ENCODE results near the gene ERBIN.
"Not testable (repeated sequence)": the region's sequence is repeated elsewhere in the genome, so short reads cannot be mapped to it uniquely, and the experiment has no call there.

The ERBIN gene

GRCh38 chr5:65946198-65946745, 19.9 kb downstream of the ERBIN start:
- no peak overlapping the region for H3K27ac ChIP-seq
- TF ChIP-seq CTCF (conservative IDR thresholded peaks at IDR 0.05): no peak
- TF ChIP-seq ZFX (IDR thresholded peaks at IDR 0.05): no peak

GRCh38 chr5:65948115-65948747, 21.9 kb downstream of the ERBIN start:
- TF ChIP-seq CTCF (conservative IDR thresholded peaks at IDR 0.05) (no peak), ZFX (IDR thresholded peaks at IDR 0.05) (no peak)
- H3K27ac ChIP-seq: no peak overlapping the region

- TF ChIP-seq ZFX (IDR thresholded peaks at IDR 0.05) (no peak), CTCF (conservative IDR thresholded peaks at IDR 0.05) (no peak)
- no peak overlapping the region for H3K27ac ChIP-seq
These were observed 25.0 kb downstream of the ERBIN start for GRCh38 chr5:65951330-65951729.

- H3K27ac ChIP-seq: no peak overlapping the region
- TF ChIP-seq CTCF (conservative IDR thresholded peaks at IDR 0.05) (no peak), ZFX (IDR thresholded peaks at IDR 0.05) (no peak)
These were observed 25.9 kb downstream of the ERBIN start for GRCh38 chr5:65952259-65952658.

- no peak for TF ChIP-seq CTCF (conservative IDR thresholded peaks at IDR 0.05)
- TF ChIP-seq ZFX (IDR thresholded peaks at IDR 0.05): no peak
- no peak overlapping the region for H3K27ac ChIP-seq
These were observed 27.8 kb downstream of the ERBIN start for GRCh38 chr5:65954200-65954599.

GRCh38 chr5:65955746-65956145, 29.4 kb downstream of the ERBIN start:
- H3K27ac ChIP-seq: no peak overlapping the region

GRCh38 chr5:65957703-65958102, 31.3 kb downstream of the ERBIN start:
- H3K27ac ChIP-seq: not testable (repeated sequence)

More at GRCh38 chr5:65955746-65956145, 29.4 kb downstream of the ERBIN start:
- no peak for TF ChIP-seq CTCF (conservative IDR thresholded peaks at IDR 0.05)
- TF ChIP-seq ZFX (IDR thresholded peaks at IDR 0.05): no peak

GRCh38 chr5:65961633-65962032, 35.3 kb downstream of the ERBIN start:
- no peak overlapping the region for H3K27ac ChIP-seq
- no peak for TF ChIP-seq CTCF (conservative IDR thresholded peaks at IDR 0.05)
- no peak for TF ChIP-seq ZFX (IDR thresholded peaks at IDR 0.05)
